T-cell (primary cell): ENCODE measurements around the gene SDK1. TPM values are rescaled to one million over a fixed set of nuclear protein-coding genes. Genes with fewer than 3 reads are reported as not detected.

Source experiments
- ATAC-seq, 4 experiments: fragments of 200-7000 bp in 3 of 4; fragments of 150-1000 bp in 1 of 4; cut with Tn5 transposase; replicated peaks in 1 of 4; 1 replicate in 3 of 4; 2 replicates in 1 of 4; pipeline ENCODE4 v1.10.0; 2021; ENCODE audit warnings: moderate library complexity in 3 of 4, mild to moderate bottlenecking in 2 of 4, moderate number of reproducible peaks in 1 of 4
- CTCF ChIA-PET, 2 donors: fragments of 300-600 bp; sonication (Branson Sonifier 250); formaldehyde crosslinking; loops; one replicate each; lab custom pipeline; 2022; ENCODE audit warnings: antibody characterized with exemption in 2 of 2; lab: Charles Lee
- POLR2A ChIA-PET, 2 donors: fragments of 300-600 bp; sonication (Branson Sonifier 250); formaldehyde crosslinking; loops; one replicate each; lab custom pipeline; 2022; ENCODE audit warnings: antibody characterized with exemption in 2 of 2; lab: Charles Lee
- DNase-seq, 35 experiments: peaks; one replicate each; pipeline versions ENCODE4 v3.0.0 to v3.0.0-alpha.2; 2013 to 2023
- H3K27ac ChIP-seq: one replicate; pipeline ENCODE4 v1.5.1; 2013; ENCODE audit warnings: low read length
- H3K27me3 ChIP-seq, 2 experiments: replicated peaks in 1 of 2; 1 replicate in 1 of 2; 2 replicates in 1 of 2; pipeline versions ENCODE4 v1.6.1 to v1.7.0; 2013; ENCODE audit warnings: low read length in 1 of 2, mixed read lengths in 1 of 2; ENCODE audit not compliant: control insufficient read depth in 2 of 2, insufficient read depth in 2 of 2; ENCODE audit errors: extremely low read depth in 1 of 2
- H3K36me3 ChIP-seq, 2 donors: 1 replicate in 1 of 2; 2 replicates in 1 of 2; pipeline versions ENCODE4 v1.6.1 to v1.7.0; 2013; ENCODE audit warnings: low read length in 1 of 2; ENCODE audit not compliant: control insufficient read depth in 2 of 2, insufficient read depth in 1 of 2; ENCODE audit errors: extremely low read depth in 1 of 2
- H3K4me1 ChIP-seq, 2 experiments: 1 replicate in 1 of 2; 2 replicates in 1 of 2; pipeline versions ENCODE4 v1.6.1 to v1.7.0; 2013; ENCODE audit warnings: low read length in 2 of 2, mixed read lengths in 1 of 2; ENCODE audit not compliant: insufficient read depth in 2 of 2, control insufficient read depth in 1 of 2; ENCODE audit errors: extremely low read depth in 1 of 2
- H3K4me3 ChIP-seq, 2 donors: 1 replicate in 1 of 2; 2 replicates in 1 of 2; pipeline versions ENCODE4 v1.5.1 to v1.7.0; 2013; ENCODE audit warnings: mild to moderate bottlenecking in 2 of 2, low read length in 1 of 2, moderate library complexity in 1 of 2; ENCODE audit not compliant: control insufficient read depth in 1 of 2; ENCODE audit errors: extremely low read depth in 1 of 2
- H3K9me3 ChIP-seq: 2 replicates; pipeline ENCODE4 v1.7.0; 2013
- H3K27ac Mint-ChIP-seq, 2 donors: one replicate each; pipeline ENCODE4 v1.8.0; 2020 to 2021; ENCODE audit warnings: mild to moderate bottlenecking in 2 of 2, mixed read lengths in 2 of 2
- H3K27me3 Mint-ChIP-seq, 2 donors: one replicate each; pipeline ENCODE4 v1.8.0; 2021 to 2022; ENCODE audit warnings: mixed read lengths in 2 of 2
- H3K36me3 Mint-ChIP-seq: one replicate; pipeline ENCODE4 v1.8.0; 2021; ENCODE audit warnings: mixed read lengths
- H3K4me1 Mint-ChIP-seq, 3 donors: one replicate each; pipeline ENCODE4 v1.8.0; 2020 to 2022; ENCODE audit warnings: mixed read lengths in 3 of 3, mild to moderate bottlenecking in 1 of 3
- H3K4me3 Mint-ChIP-seq, 3 donors: one replicate each; pipeline ENCODE4 v1.8.0; 2020 to 2022; ENCODE audit warnings: mild to moderate bottlenecking in 3 of 3, mixed read lengths in 3 of 3, moderate library complexity in 3 of 3
- H3K9me3 Mint-ChIP-seq, 3 donors: one replicate each; pipeline ENCODE4 v1.8.0; 2020 to 2022; ENCODE audit warnings: mixed read lengths in 3 of 3
- WGBS: methylation state at CpG from one replicate; pipeline ENCODE4 v1.1.5; 2013; ENCODE audit warnings: missing lambda C conversion rate; ENCODE audit not compliant: insufficient coverage; 5-methylcytosine and 5-hydroxymethylcytosine counted together
- total RNA-seq, 35 experiments: library from RNA in 6 of 35; stranded (reverse) in 6 of 35; fragments of 120-200 nt in 1 of 35; gene quantifications; one replicate each; pipeline versions ENCODE4 v1.2.1 to v1.2.4 and lab custom pipeline; 2013 to 2026

SDK1 gene
- 1 to 10 TPM in 2 of 5 donors, under 1 TPM in 3; 0.47 to 1.7 (median 0.63) TPM for total RNA-seq
- 0.33 TPM for total RNA-seq (2013)
- 0.13 to 3.9 (median 1.0) reads per million in 29 experiments for total RNA-seq (lab: John Stamatoyannopoulos, UW)

GRCh38 chr7:3300651-3301448 is at the start of gene SDK1:
Gene SDK1, plus strand, starts transcription at chr7:3301252. Its CDS starts 335 bp downstream, at chr7:3301587.
- H3K4me1 ChIP-seq, result peaks cover 10 to 21% of the 10 kb centered on the region in 2 experiments
- peak within 1 kb of the TSS; percentile 75 to 79 (median 76) for H3K4me3 Mint-ChIP-seq
- POLR2A ChIA-PET, result no interaction called here

GRCh38 chr7:3254718-3255117 is 46.3 kb upstream of the SDK1 start:
- no peaks in the 10 kb centered on the region for H3K36me3 ChIP-seq
- ChIA-PET CTCF (no interaction called here), POLR2A (no interaction called here)
- H3K4me1 Mint-ChIP-seq, result no peaks in the 10 kb centered on the region
- WGBS, result 93% methylated on average over 3 of the region's 6 CpGs
- ATAC-seq (no peak), DNase-seq (no peak)
- H3K27me3 Mint-ChIP-seq, result peaks cover 5 to 23% of the 10 kb centered on the region in 2 donors
- no peak overlapping the region for H3K27ac ChIP-seq
- H3K4me3 Mint-ChIP-seq, result no peak overlapping the region
- H3K27me3 ChIP-seq, result peaks cover 5 to 7% of the 10 kb centered on the region in 2 experiments
- H3K4me3 ChIP-seq, result no peak overlapping the region
- H3K9me3 Mint-ChIP-seq, result no peaks in the 10 kb centered on the region
- H3K4me1 ChIP-seq, result no peaks in the 10 kb centered on the region
- H3K27ac Mint-ChIP-seq, result no peak overlapping the region
- H3K36me3 Mint-ChIP-seq, result no peaks in the 10 kb centered on the region
- no peaks in the 10 kb centered on the region for H3K9me3 ChIP-seq

More at GRCh38 chr7:3300651-3301448, at the start of gene SDK1:
- Histone ChIP-seq H3K27me3 (peaks cover 3 to 22% of the 10 kb centered on the region in 2 experiments), H3K4me3 (peak within 1 kb of the TSS; percentile 39 to 79), H3K36me3 (no peaks in the 10 kb centered on the region), H3K9me3 (no peaks in the 10 kb centered on the region), H3K27ac (no peak within 1 kb of the TSS)
- ATAC-seq (peak; percentile 88 to 91 (median 90)), DNase-seq (peak; percentile 73 to 94 (median 86))
- CTCF ChIA-PET, result interaction anchor here (0.7 to 1.0 kb wide), 2 partner anchors 23 to 598 kb away, joined by 3 to 6 read pairs; no protein-coding TSS in a partner anchor
- Mint-ChIP-seq H3K4me1 (peaks cover 11 to 16% (median 12%) of the 10 kb centered on the region in 3 donors), H3K36me3 (no peaks in the 10 kb centered on the region), H3K27ac (no peak within 1 kb of the TSS), H3K9me3 (no peaks in the 10 kb centered on the region), H3K27me3 (peaks cover 4 to 28% of the 10 kb centered on the region in 2 donors)
- under 1% methylated on average over 119 of the region's 119 CpGs for WGBS

- ChIA-PET POLR2A (no interaction called here), CTCF (no interaction called here)
- H3K36me3 Mint-ChIP-seq, result no peaks in the 10 kb centered on the region
- H3K4me3 Mint-ChIP-seq, result peak overlapping the region in 2 of 3 donors; percentile 41 to 44
- Histone ChIP-seq H3K27me3 (peaks cover 5 to 13% of the 10 kb centered on the region in 2 experiments), H3K27ac (no peak overlapping the region), H3K4me3 (no peak overlapping the region), H3K36me3 (no peaks in the 10 kb centered on the region), H3K9me3 (no peaks in the 10 kb centered on the region), H3K4me1 (no peaks in the 10 kb centered on the region)
- ATAC-seq, result no peak
- no peaks in the 10 kb centered on the region for H3K9me3 Mint-ChIP-seq
- H3K27ac Mint-ChIP-seq, result no peak overlapping the region
- H3K4me1 Mint-ChIP-seq, result no peaks in the 10 kb centered on the region
- H3K27me3 Mint-ChIP-seq, result peaks cover 11 to 28% of the 10 kb centered on the region in 2 donors
- DNase-seq, result no peak
- WGBS, result 94% methylated on average over 8 of the region's 17 CpGs
Observed at GRCh38 chr7:3259711-3260400, 41.2 kb upstream of the SDK1 start.

- WGBS, result 90% methylated on average over 3 of the region's 10 CpGs
Observed at GRCh38 chr7:3260401-3260715, 40.7 kb upstream of the SDK1 start.

GRCh38 chr7:3264693-3265339 is 36.2 kb upstream of the SDK1 start:
- Mint-ChIP-seq H3K9me3 (no peaks in the 10 kb centered on the region), H3K4me1 (no peaks in the 10 kb centered on the region), H3K36me3 (no peaks in the 10 kb centered on the region), H3K27ac (no peak overlapping the region), H3K4me3 (no peak overlapping the region), H3K27me3 (peaks cover 17 to 25% of the 10 kb centered on the region in 2 donors)
- H3K9me3 ChIP-seq, result no peaks in the 10 kb centered on the region
- peaks cover 0 to 21% of the 10 kb centered on the region in 2 experiments for H3K27me3 ChIP-seq
- ATAC-seq, result no peak
- H3K4me1 ChIP-seq, result no peaks in the 10 kb centered on the region
- ChIA-PET CTCF (no interaction called here), POLR2A (no interaction called here)
- no peak for DNase-seq
- no peak overlapping the region for H3K4me3 ChIP-seq
- H3K36me3 ChIP-seq, result no peaks in the 10 kb centered on the region
- H3K27ac ChIP-seq, result no peak overlapping the region
- 30% methylated on average over 3 of the region's 9 CpGs for WGBS

More at GRCh38 chr7:3260401-3260715, 40.7 kb upstream of the SDK1 start:
- peaks cover 5 to 13% of the 10 kb centered on the region in 2 experiments for H3K27me3 ChIP-seq
- peaks cover 11 to 32% of the 10 kb centered on the region in 2 donors for H3K27me3 Mint-ChIP-seq
- ChIA-PET POLR2A (no interaction called here), CTCF (no interaction called here)
- no peaks in the 10 kb centered on the region for H3K9me3 Mint-ChIP-seq
- H3K27ac Mint-ChIP-seq, result no peak overlapping the region
- H3K9me3 ChIP-seq, result no peaks in the 10 kb centered on the region
- H3K36me3 ChIP-seq, result no peaks in the 10 kb centered on the region
- H3K4me3 ChIP-seq, result no peak overlapping the region
- no peaks in the 10 kb centered on the region for H3K36me3 Mint-ChIP-seq
- no peak overlapping the region for H3K27ac ChIP-seq
- no peaks in the 10 kb centered on the region for H3K4me1 ChIP-seq
- H3K4me3 Mint-ChIP-seq, result peak overlapping the region in 2 of 3 donors; percentile 41 to 44
- no peaks in the 10 kb centered on the region for H3K4me1 Mint-ChIP-seq
- ATAC-seq, result no peak
- DNase-seq, result no peak

- Mint-ChIP-seq H3K36me3 (no peaks in the 10 kb centered on the region), H3K27ac (no peak overlapping the region), H3K4me1 (no peaks in the 10 kb centered on the region), H3K4me3 (no peak overlapping the region), H3K9me3 (no peaks in the 10 kb centered on the region), H3K27me3 (peaks cover 17 to 25% of the 10 kb centered on the region in 2 donors)
- no peak for DNase-seq
- Histone ChIP-seq H3K27ac (no peak overlapping the region), H3K36me3 (no peaks in the 10 kb centered on the region), H3K9me3 (no peaks in the 10 kb centered on the region), H3K4me1 (no peaks in the 10 kb centered on the region), H3K27me3 (peaks cover 0 to 17% of the 10 kb centered on the region in 2 experiments), H3K4me3 (no peak overlapping the region)
- ChIA-PET POLR2A (no interaction called here), CTCF (no interaction called here)
- WGBS, result 86% methylated on average over 5 of the region's 8 CpGs
- ATAC-seq, result no peak
Observed at GRCh38 chr7:3265388-3265787, 35.7 kb upstream of the SDK1 start.
